Sigmoid colon (tissue), 7 donors: ENCODE results near the gene MMP7. TPM values are rescaled to one million over a fixed set of nuclear protein-coding genes. Genes with fewer than 3 reads are reported as not detected.

Experiments
- DNase-seq: peaks from one replicate; pipeline ENCODE4 v3.0.0-alpha.2; 2019
- H3K27ac ChIP-seq, 4 donors: fragments of 200-600 bp; sonication (generic); one replicate each; pipeline ENCODE4 v1.5.1; 2016 to 2019; ENCODE audit warnings: mild to moderate bottlenecking in 1 of 4
- H3K27me3 ChIP-seq, 3 donors: fragments of 200-600 bp; sonication (generic); one replicate each; pipeline ENCODE4 v1.5.1; 2019; ENCODE audit warnings: mild to moderate bottlenecking in 1 of 3
- H3K36me3 ChIP-seq, 4 donors: fragments of 200-600 bp; sonication (generic); one replicate each; pipeline ENCODE4 v1.5.1; 2016 to 2019
- H3K4me1 ChIP-seq, 4 donors: fragments of 200-600 bp; sonication (generic); one replicate each; pipeline ENCODE4 v1.5.1; 2017 to 2019
- H3K4me3 ChIP-seq, 4 donors: fragments of 200-600 bp; sonication (generic); one replicate each; pipeline ENCODE4 v1.5.1; 2017 to 2019; ENCODE audit warnings: mild to moderate bottlenecking in 2 of 4, moderate library complexity in 1 of 4
- H3K9me3 ChIP-seq, 4 donors: fragments of 200-600 bp in 3 of 4; sonication (generic) in 3 of 4; one replicate each; pipeline versions ENCODE4 v1.5.1 to v1.6.1; 2013 to 2019
- EP300 ChIP-seq, 4 donors: sonication (generic); formaldehyde crosslinking; IDR thresholded peaks; one replicate each; pipeline ENCODE4 v1.6.1; 2017; ENCODE audit warnings: antibody characterized with exemption in 4 of 4
- POLR2A ChIP-seq, 2 donors: fragments of 450-650 bp; IDR thresholded peaks; one replicate each; pipeline ENCODE4 v1.6.1; 2016; ENCODE audit warnings: antibody characterized with exemption in 2 of 2, mild to moderate bottlenecking in 2 of 2, moderate library complexity in 2 of 2
- POLR2AphosphoS5 ChIP-seq, 4 donors: sonication (generic); formaldehyde crosslinking; IDR thresholded peaks; one replicate each; pipeline ENCODE4 v1.6.1; 2017; ENCODE audit warnings: antibody characterized with exemption in 4 of 4
- WGBS, 2 donors: extraction: QIAGEN DNeasy Blood & Tissue Kit; methylation state at CpG; one replicate each; pipeline ENCODE4 v1.1.7; 2013; 5-methylcytosine and 5-hydroxymethylcytosine counted together
- intact Hi-C: fragments of 100-400 bp; cut with DNase I; formaldehyde crosslinking; loops from one replicate; pipeline ENCODE4 v1.15.1; 2023
- polyA plus RNA-seq, 3 donors: library from polyadenylated mRNA; stranded (reverse); fragments of 200-250 nt; gene quantifications; one replicate each; pipeline ENCODE4 v1.2.3, GENCODE V29; 2013
- total RNA-seq, 4 donors: library from RNA; depleted of rRNA; stranded (reverse); fragments of >200 nt; gene quantifications; one replicate each; pipeline ENCODE4 v1.1.0, GENCODE V29; 2016
- TF ChIP-seq, protein P1 (sequence below), 4 experiments: fragments of 450-650 bp in 3 of 4; fragments of 200-600 bp in 1 of 4; IDR thresholded peaks; one replicate each; pipeline ENCODE4 v1.5.1; 2016 to 2019; ENCODE audit warnings: antibody characterized with exemption in 4 of 4, mild to moderate bottlenecking in 3 of 4, moderate library complexity in 2 of 4
- donor health status: healthy with polysubstance abuse.
- donor health status: Bipolar disorder and iron deficiency.
- donor health status: healthy.

The MMP7 gene
- total and polyA plus RNA-seq, 7 donors: 11.8 TPM; not detected in 6

DNA sequence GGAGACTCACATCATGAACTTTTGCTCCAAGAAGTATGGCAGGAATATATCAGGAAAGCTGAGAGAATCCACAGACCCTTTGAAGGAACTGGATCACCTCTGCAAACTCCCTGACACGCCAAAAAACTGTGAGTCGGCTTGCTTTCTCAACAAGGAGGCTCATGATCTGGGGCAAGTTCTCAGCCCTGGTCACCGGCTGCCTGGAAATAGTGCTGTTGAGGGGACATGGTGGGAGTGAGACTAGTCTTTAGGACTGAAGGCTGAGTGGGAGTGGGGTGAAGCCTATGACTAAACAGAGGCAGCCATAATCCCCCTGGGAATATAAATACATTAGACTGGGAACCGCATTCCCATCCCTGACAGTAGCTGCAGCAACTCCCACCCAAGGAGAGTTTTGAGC is 8.4 kb upstream of the MMP7 start:
- no peaks in the 10 kb centered on the region for H3K4me1 ChIP-seq
- no peaks in the 10 kb centered on the region for H3K27me3 ChIP-seq
- TF ChIP-seq POLR2A (IDR thresholded peaks at IDR 0.05): no peak
- no peak for TF ChIP-seq EP300 (IDR thresholded peaks at IDR 0.05)
- no peak for TF ChIP-seq POLR2AphosphoS5 (IDR thresholded peaks at IDR 0.05)
- TF ChIP-seq, protein P1, sequence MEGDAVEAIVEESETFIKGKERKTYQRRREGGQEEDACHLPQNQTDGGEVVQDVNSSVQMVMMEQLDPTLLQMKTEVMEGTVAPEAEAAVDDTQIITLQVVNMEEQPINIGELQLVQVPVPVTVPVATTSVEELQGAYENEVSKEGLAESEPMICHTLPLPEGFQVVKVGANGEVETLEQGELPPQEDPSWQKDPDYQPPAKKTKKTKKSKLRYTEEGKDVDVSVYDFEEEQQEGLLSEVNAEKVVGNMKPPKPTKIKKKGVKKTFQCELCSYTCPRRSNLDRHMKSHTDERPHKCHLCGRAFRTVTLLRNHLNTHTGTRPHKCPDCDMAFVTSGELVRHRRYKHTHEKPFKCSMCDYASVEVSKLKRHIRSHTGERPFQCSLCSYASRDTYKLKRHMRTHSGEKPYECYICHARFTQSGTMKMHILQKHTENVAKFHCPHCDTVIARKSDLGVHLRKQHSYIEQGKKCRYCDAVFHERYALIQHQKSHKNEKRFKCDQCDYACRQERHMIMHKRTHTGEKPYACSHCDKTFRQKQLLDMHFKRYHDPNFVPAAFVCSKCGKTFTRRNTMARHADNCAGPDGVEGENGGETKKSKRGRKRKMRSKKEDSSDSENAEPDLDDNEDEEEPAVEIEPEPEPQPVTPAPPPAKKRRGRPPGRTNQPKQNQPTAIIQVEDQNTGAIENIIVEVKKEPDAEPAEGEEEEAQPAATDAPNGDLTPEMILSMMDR (IDR thresholded peaks at IDR 0.05): no peak
- H3K4me3 ChIP-seq: no peak overlapping the region
- intact Hi-C loops: no loop called here
- peaks cover 0 to 5% (median 2%) of the 10 kb centered on the region in 4 donors for H3K9me3 ChIP-seq
- no peak for DNase-seq
- no peak overlapping the region for H3K27ac ChIP-seq
- 94 to 97% methylated on average over 4 of the region's 4 CpGs for WGBS, 2 donors
- H3K36me3 ChIP-seq: no peaks in the 10 kb centered on the region

DNA sequence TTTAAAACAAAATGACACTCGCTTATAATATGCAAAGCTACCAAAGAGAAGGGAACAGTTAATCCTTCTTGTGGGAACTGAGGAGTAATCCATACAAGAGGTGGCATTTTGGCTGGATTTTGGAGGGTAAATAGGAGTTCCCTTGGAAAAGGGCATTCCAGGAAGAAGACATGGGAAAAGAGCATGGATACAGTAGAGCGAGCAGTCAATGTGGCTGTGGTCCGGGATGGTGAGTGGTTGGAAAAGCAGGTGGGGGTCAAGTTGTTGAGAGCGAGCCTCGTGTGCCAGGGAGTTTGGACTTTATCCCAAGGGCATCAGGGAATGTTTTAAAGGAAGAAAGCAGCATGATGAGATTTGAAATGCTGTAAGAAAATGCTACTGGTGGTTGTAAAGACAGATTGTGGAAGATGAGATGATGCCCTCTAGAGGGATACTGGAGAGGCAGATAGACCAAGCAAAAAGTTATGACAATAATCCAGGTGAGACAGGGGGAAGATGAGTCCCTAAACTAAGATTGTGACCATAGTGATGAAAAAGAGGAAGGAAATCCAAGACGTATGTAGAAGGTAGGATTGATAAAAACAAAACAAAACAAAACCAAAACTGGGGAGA is 3.8 kb upstream of the MMP7 start:
- TF ChIP-seq EP300 (IDR thresholded peaks at IDR 0.05) (no peak), POLR2AphosphoS5 (IDR thresholded peaks at IDR 0.05) (no peak), POLR2A (IDR thresholded peaks at IDR 0.05) (no peak)
- TF ChIP-seq, protein P1 (IDR thresholded peaks at IDR 0.05): no peak
- intact Hi-C loops: no loop called here
- no peaks in the 10 kb centered on the region for H3K9me3 ChIP-seq
- no peak overlapping the region for H3K4me3 ChIP-seq
- no peaks in the 10 kb centered on the region for H3K27me3 ChIP-seq
- WGBS, 2 donors: 60 to 80% methylated on average over 6 of the region's 6 CpGs
- no peaks in the 10 kb centered on the region for H3K4me1 ChIP-seq
- no peak for DNase-seq
- no peaks in the 10 kb centered on the region for H3K36me3 ChIP-seq
- H3K27ac ChIP-seq: no peak overlapping the region

DNA sequence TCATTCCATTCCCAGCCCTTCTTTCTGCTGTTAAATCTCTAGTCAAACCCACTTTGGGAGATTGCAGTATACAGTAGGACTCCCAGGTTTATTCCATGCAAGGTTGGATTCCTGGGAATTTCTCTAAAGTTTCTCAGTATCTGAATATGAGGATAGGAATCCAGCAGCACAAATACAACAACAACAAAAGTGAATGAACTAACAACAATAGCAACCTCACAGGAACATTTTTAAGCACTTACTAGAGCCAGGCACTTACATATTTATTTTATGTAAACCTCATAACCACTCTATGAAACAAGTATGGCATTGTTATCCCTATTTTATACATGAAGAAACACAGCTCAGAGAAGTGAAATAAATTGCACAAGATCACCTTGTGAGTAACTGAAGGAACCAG is 1.9 kb downstream of the MMP7 start:
- TF ChIP-seq POLR2AphosphoS5 (IDR thresholded peaks at IDR 0.05): no peak
- no peak for TF ChIP-seq POLR2A (IDR thresholded peaks at IDR 0.05)
- TF ChIP-seq EP300 (IDR thresholded peaks at IDR 0.05): no peak
- TF ChIP-seq, protein P1 (IDR thresholded peaks at IDR 0.05): no peak
- Histone ChIP-seq H3K4me3 (no peak overlapping the region), H3K4me1 (no peaks in the 10 kb centered on the region), H3K27me3 (no peaks in the 10 kb centered on the region), H3K36me3 (no peaks in the 10 kb centered on the region), H3K9me3 (no peaks in the 10 kb centered on the region), H3K27ac (no peak overlapping the region)
- DNase-seq: no peak
- intact Hi-C loops: no loop called here

DNA sequence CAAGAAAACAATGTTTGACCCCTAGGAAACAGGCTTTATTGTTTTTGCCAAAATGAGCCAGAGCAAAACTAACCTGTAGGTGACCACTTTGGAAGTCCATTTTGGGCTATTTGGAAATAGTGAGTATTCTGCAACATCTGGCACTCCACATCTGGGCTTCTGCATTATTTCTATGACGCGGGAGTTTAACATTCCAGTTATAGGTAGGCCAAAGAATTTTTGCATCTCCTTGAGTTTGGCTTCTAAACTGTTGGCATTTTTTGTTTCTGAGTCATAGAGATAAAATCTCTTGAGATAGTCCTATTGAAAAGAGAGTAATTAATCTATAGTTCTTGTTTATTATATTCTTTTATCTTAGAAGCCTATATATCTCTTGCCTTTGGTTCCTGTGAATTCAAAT is 2.9 kb downstream of the MMP7 start:
- Histone ChIP-seq H3K4me3 (no peak overlapping the region), H3K9me3 (no peaks in the 10 kb centered on the region), H3K4me1 (no peaks in the 10 kb centered on the region), H3K36me3 (no peaks in the 10 kb centered on the region), H3K27me3 (no peaks in the 10 kb centered on the region), H3K27ac (no peak overlapping the region)
- TF ChIP-seq POLR2AphosphoS5 (IDR thresholded peaks at IDR 0.05): no peak
- WGBS, 2 donors: 96 to 98% methylated on average over 2 of the region's 2 CpGs
- no peak for DNase-seq
- intact Hi-C loops: no loop called here

DNA sequence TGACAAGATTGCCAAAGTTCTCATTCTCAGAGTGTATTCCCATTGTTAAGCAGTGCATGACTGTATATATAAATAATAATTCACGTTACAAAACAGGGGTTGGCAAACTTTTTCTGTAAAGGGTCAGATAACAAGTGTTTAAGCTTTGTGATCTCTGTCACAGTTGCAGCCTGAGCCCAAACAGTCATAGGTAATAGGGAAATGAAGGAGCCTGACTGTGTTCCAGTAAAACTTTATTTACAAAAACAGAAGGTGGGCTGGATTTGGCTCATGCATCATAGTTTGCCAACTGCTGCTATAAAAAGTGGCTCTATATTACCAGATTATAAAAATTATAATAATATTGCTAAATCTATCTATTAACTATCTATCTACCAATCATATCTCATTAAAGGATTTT is 3.5 kb downstream of the MMP7 start:
- TF ChIP-seq, protein P1 (IDR thresholded peaks at IDR 0.05): no peak
- TF ChIP-seq POLR2AphosphoS5 (IDR thresholded peaks at IDR 0.05) (no peak), POLR2A (IDR thresholded peaks at IDR 0.05) (no peak), EP300 (IDR thresholded peaks at IDR 0.05) (no peak)
- Histone ChIP-seq H3K4me1 (no peaks in the 10 kb centered on the region), H3K4me3 (no peak overlapping the region), H3K36me3 (no peaks in the 10 kb centered on the region), H3K9me3 (no peaks in the 10 kb centered on the region), H3K27ac (no peak overlapping the region), H3K27me3 (no peaks in the 10 kb centered on the region)
- intact Hi-C loops: no loop called here
- no peak for DNase-seq
- 65 to 69% methylated on average over 1 of the region's 1 CpG for WGBS, 2 donors
